GM12878 (cell line): ENCODE results near the gene C10orf67.

Source experiments
- FOS ChIP-seq: IDR thresholded peaks from 3 replicates; pipeline ENCODE4 v1.6.1; 2011; ENCODE audit warnings: borderline replicate concordance; ENCODE audit not compliant: insufficient read length; ENCODE audit errors: extremely low read depth
- SIX5 ChIP-seq: IDR thresholded peaks from 2 replicates; pipeline ENCODE4 v1.6.1; 2011; ENCODE audit warnings: mild to moderate bottlenecking, low read depth, low read length, moderate library complexity; ENCODE audit not compliant: severe bottlenecking
- TF ChIP-seq, protein P1 (sequence below), 3 experiments: IDR thresholded peaks in 2 of 3; conservative IDR thresholded peaks in 1 of 3; 2 replicates each; pipeline ENCODE4 v1.5.1; 2011; ENCODE audit warnings: low read depth in 3 of 3, low read length in 3 of 3, mild to moderate bottlenecking in 3 of 3, control low read depth in 2 of 3, moderate library complexity in 2 of 3, inconsistent platforms in 1 of 3, mixed read lengths in 1 of 3; ENCODE audit not compliant: control insufficient read depth in 2 of 3, insufficient read depth in 1 of 3; ENCODE audit errors: extremely low read depth in 1 of 3

GRCh38 chr10:23280419-23281043 is 64.1 kb downstream of the C10orf67 start:
- TF ChIP-seq, protein P1, sequence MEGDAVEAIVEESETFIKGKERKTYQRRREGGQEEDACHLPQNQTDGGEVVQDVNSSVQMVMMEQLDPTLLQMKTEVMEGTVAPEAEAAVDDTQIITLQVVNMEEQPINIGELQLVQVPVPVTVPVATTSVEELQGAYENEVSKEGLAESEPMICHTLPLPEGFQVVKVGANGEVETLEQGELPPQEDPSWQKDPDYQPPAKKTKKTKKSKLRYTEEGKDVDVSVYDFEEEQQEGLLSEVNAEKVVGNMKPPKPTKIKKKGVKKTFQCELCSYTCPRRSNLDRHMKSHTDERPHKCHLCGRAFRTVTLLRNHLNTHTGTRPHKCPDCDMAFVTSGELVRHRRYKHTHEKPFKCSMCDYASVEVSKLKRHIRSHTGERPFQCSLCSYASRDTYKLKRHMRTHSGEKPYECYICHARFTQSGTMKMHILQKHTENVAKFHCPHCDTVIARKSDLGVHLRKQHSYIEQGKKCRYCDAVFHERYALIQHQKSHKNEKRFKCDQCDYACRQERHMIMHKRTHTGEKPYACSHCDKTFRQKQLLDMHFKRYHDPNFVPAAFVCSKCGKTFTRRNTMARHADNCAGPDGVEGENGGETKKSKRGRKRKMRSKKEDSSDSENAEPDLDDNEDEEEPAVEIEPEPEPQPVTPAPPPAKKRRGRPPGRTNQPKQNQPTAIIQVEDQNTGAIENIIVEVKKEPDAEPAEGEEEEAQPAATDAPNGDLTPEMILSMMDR (IDR thresholded peaks at IDR 0.05 in 2 of 3, conservative IDR thresholded peaks at IDR 0.05 in 1 of 3; ENCODE audit: control insufficient read depth in 2 of 3, extremely low read depth in 1 of 3, insufficient read depth in 1 of 3, low read depth in 3 of 3, low read length in 3 of 3), result no peak
- no peak for TF ChIP-seq SIX5
- no peak for TF ChIP-seq FOS
